Duodenal mucosa (tissue), 2 donors: Measurements from ENCODE around the gene ANKRD60.

Source experiments
- H3K27ac ChIP-seq: one replicate; pipeline ENCODE4 v1.7.0; 2013; ENCODE audit warnings: low read depth, low read length
- H3K27me3 ChIP-seq, 2 donors: one replicate each; pipeline ENCODE4 v1.7.0; 2013; ENCODE audit warnings: low read length in 2 of 2, control low read depth in 1 of 2; ENCODE audit not compliant: insufficient read depth in 2 of 2, control insufficient read depth in 1 of 2
- H3K36me3 ChIP-seq, 2 donors: one replicate each; pipeline ENCODE4 v1.7.0; 2013; ENCODE audit warnings: low read length in 2 of 2, control low read depth in 1 of 2; ENCODE audit not compliant: insufficient read depth in 2 of 2, control insufficient read depth in 1 of 2
- H3K4me1 ChIP-seq, 2 donors: one replicate each; pipeline ENCODE4 v1.7.0; 2013; ENCODE audit warnings: low read length in 2 of 2, control low read depth in 1 of 2; ENCODE audit not compliant: insufficient read depth in 2 of 2, control insufficient read depth in 1 of 2
- H3K4me3 ChIP-seq, 2 donors: one replicate each; pipeline ENCODE4 v1.7.0; 2013; ENCODE audit warnings: low read length in 2 of 2, low read depth in 1 of 2
- H3K9ac ChIP-seq, 2 donors: one replicate each; pipeline ENCODE4 v1.7.0; 2013; ENCODE audit warnings: low read length in 2 of 2, low read depth in 1 of 2
- H3K9me3 ChIP-seq, 2 donors: one replicate each; pipeline ENCODE4 v1.7.0; 2013; ENCODE audit warnings: low read length in 2 of 2, control low read depth in 1 of 2; ENCODE audit not compliant: control insufficient read depth in 1 of 2

The ANKRD60 gene

DNA sequence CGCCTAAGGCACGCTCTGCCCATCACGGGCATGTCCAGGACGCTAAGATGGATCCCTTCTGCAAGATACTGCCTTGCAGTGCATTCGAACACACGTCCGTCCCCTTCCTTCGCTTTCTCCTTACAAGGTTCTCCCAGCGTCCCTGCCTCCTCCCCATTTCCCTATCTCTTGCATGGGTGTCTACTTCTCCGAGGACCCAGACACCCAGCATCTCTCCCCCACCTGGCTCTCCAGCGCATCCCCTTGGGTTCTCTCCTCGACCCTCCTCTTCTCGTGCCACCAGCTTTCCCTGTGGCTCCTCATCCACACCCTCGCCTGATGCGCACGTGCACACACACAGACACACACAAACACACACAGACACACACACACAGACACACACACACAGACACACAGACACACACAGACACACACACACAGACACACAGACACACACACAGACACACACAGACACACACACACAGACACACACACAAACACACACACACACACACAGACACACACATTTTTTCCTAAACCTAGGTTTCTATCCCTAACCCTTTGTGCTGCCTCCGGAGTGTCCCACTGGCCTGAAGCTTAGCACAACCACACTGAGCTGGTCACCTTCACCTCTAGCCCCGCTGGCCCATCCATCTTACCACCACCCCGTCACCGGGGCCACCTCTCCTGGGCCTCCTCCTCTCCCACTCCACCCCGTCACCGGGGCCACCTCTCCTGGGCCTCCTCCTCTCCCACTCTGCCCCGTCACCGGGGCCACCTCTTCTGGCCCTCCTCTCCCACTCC is 31.9 kb downstream of the ANKRD60 start:
- Histone ChIP-seq H3K27ac (no peak overlapping the region), H3K4me3 (no peak overlapping the region), H3K36me3 (no peaks in the 10 kb centered on the region)

GRCh38 chr20:58195047-58195446 is 33.4 kb downstream of the ANKRD60 start:
- no peaks in the 10 kb centered on the region for H3K4me1 ChIP-seq
- peaks cover 0 to 4% of the 10 kb centered on the region in 2 donors for H3K27me3 ChIP-seq
- H3K36me3 ChIP-seq: no peaks in the 10 kb centered on the region
- no peaks in the 10 kb centered on the region for H3K9me3 ChIP-seq
- no peak overlapping the region for H3K9ac ChIP-seq
- no peak overlapping the region for H3K4me3 ChIP-seq
- no peak overlapping the region for H3K27ac ChIP-seq

More for the DNA sequence above, 31.9 kb downstream of the ANKRD60 start:
- no peaks in the 10 kb centered on the region for H3K9me3 ChIP-seq
- H3K4me1 ChIP-seq: no peaks in the 10 kb centered on the region
- H3K27me3 ChIP-seq: peaks cover 0 to 4% of the 10 kb centered on the region in 2 donors
- no peak overlapping the region for H3K9ac ChIP-seq

GRCh38 chr20:58194175-58194791 is 34.2 kb downstream of the ANKRD60 start:
- H3K9ac ChIP-seq: no peak overlapping the region
- H3K27me3 ChIP-seq: peaks cover 0 to 4% of the 10 kb centered on the region in 2 donors
- H3K4me1 ChIP-seq: no peaks in the 10 kb centered on the region
- H3K27ac ChIP-seq: no peak overlapping the region
- no peaks in the 10 kb centered on the region for H3K9me3 ChIP-seq
- no peaks in the 10 kb centered on the region for H3K36me3 ChIP-seq
- no peak overlapping the region for H3K4me3 ChIP-seq

- peaks cover 0 to 4% of the 10 kb centered on the region in 2 donors for H3K27me3 ChIP-seq
- no peak overlapping the region for H3K27ac ChIP-seq
- H3K4me1 ChIP-seq: no peaks in the 10 kb centered on the region
- H3K4me3 ChIP-seq: no peak overlapping the region
- no peaks in the 10 kb centered on the region for H3K36me3 ChIP-seq
- H3K9ac ChIP-seq: no peak overlapping the region
- H3K9me3 ChIP-seq: no peaks in the 10 kb centered on the region
These were observed 35.9 kb downstream of the ANKRD60 start for GRCh38 chr20:58192567-58192966.

DNA sequence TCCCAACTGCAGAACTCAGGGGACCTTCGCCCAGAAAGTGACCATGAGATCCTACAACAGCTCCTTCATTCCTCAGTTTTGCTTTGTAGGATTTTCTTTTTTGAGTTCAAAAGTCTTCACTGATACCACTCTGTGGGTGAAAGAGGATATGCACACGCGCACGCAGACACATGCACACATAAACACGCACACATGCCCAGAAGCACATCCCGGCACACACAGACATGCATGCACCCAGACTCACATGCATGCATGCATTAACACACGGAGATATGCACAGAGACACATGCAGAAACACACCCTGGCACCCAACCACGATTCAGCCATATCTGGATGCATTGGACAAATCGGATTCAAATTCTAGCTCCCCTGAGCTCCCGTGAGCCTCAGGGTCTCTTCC is 36.4 kb downstream of the ANKRD60 start:
- Histone ChIP-seq H3K36me3 (no peaks in the 10 kb centered on the region), H3K9me3 (no peaks in the 10 kb centered on the region), H3K27ac (no peak overlapping the region), H3K9ac (no peak overlapping the region), H3K4me3 (no peak overlapping the region), H3K27me3 (peaks cover 0 to 4% of the 10 kb centered on the region in 2 donors), H3K4me1 (no peaks in the 10 kb centered on the region)

- Histone ChIP-seq H3K9me3 (no peaks in the 10 kb centered on the region), H3K4me1 (no peaks in the 10 kb centered on the region), H3K27ac (no peak overlapping the region), H3K27me3 (peaks cover 0 to 4% of the 10 kb centered on the region in 2 donors), H3K4me3 (no peak overlapping the region), H3K36me3 (no peaks in the 10 kb centered on the region), H3K9ac (no peak overlapping the region)
These were observed 39.9 kb downstream of the ANKRD60 start for GRCh38 chr20:58188527-58188926.

DNA sequence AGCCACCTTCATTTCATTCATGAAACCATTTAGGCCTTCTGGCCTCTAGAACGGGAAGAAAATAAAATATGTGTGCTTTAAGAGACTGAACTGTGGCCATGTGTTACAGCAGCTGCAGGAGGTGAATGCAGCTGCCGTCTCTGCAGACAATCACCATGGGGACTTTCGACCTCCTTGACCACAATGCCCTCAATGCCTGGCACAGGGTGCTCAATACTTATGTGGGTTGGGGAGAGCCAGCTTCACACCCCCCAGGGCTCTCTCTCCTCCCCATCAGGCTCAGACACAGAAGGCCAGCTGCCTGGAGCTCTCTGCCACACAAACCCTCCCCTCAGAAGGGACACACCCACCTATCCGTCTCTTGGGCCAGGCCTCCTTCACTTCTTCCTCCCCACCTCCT is 43.5 kb downstream of the ANKRD60 start:
- Histone ChIP-seq H3K4me3 (no peak overlapping the region), H3K9me3 (no peaks in the 10 kb centered on the region), H3K9ac (no peak overlapping the region), H3K27ac (no peak overlapping the region), H3K36me3 (no peaks in the 10 kb centered on the region), H3K4me1 (no peaks in the 10 kb centered on the region), H3K27me3 (peaks cover 0 to 7% of the 10 kb centered on the region in 2 donors)

GRCh38 chr20:58184063-58184462 is 44.4 kb downstream of the ANKRD60 start:
- Histone ChIP-seq H3K27ac (no peak overlapping the region), H3K9ac (no peak overlapping the region), H3K4me1 (peaks cover 4 to 5% of the 10 kb centered on the region in 2 donors), H3K9me3 (no peaks in the 10 kb centered on the region), H3K4me3 (no peak overlapping the region), H3K36me3 (no peaks in the 10 kb centered on the region), H3K27me3 (peaks cover 0 to 7% of the 10 kb centered on the region in 2 donors)

DNA sequence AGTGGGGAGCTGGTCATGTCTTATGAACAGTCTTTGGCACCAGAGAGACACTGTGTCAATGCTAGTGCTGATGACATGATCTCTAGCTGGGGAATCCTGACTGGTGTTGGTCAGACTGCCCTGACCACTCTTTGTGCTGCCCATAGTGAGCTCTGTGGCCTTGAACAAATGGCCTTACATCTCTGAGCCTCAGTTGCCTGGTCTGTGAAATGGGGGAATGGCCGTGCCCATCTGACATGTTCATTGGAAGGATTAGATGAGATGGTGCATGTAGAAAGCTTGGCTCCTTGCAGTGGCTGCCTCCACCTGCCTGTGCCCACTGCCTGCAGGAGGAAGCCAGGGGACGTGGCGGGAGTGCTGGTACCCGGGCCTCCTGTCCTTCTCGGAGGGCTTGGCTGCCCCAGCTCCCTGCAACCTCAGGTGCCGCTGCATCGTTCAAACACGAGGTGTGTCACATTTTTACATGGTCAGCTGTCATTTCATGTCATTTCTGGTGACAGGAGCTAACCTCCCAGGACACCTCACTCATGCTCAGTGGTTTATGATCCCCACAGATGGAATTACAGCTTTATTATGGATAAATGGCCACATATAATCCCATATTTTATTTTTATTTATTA is 45.8 kb downstream of the ANKRD60 start:
- no peak overlapping the region for H3K27ac ChIP-seq
- peaks cover 5 to 6% of the 10 kb centered on the region in 2 donors for H3K4me1 ChIP-seq
- H3K36me3 ChIP-seq: no peaks in the 10 kb centered on the region
- H3K9me3 ChIP-seq: no peaks in the 10 kb centered on the region
- no peak overlapping the region for H3K9ac ChIP-seq
- no peak overlapping the region for H3K4me3 ChIP-seq
- H3K27me3 ChIP-seq: peaks cover 0 to 7% of the 10 kb centered on the region in 2 donors

- H3K36me3 ChIP-seq: no peaks in the 10 kb centered on the region
- H3K27ac ChIP-seq: no peak overlapping the region
- peak overlapping the region; percentile 17 to 38 for H3K9ac ChIP-seq
- no peaks in the 10 kb centered on the region for H3K9me3 ChIP-seq
- H3K4me1 ChIP-seq: peaks cover 5 to 6% of the 10 kb centered on the region in 2 donors
- peaks cover 0 to 9% of the 10 kb centered on the region in 2 donors for H3K27me3 ChIP-seq
- peak overlapping the region; percentile 48 to 61 for H3K4me3 ChIP-seq
These were observed 48.9 kb downstream of the ANKRD60 start for GRCh38 chr20:58179432-58180099.
